ENCODE data around the gene IGFBP2.

IGFBP2 gene

DNA sequence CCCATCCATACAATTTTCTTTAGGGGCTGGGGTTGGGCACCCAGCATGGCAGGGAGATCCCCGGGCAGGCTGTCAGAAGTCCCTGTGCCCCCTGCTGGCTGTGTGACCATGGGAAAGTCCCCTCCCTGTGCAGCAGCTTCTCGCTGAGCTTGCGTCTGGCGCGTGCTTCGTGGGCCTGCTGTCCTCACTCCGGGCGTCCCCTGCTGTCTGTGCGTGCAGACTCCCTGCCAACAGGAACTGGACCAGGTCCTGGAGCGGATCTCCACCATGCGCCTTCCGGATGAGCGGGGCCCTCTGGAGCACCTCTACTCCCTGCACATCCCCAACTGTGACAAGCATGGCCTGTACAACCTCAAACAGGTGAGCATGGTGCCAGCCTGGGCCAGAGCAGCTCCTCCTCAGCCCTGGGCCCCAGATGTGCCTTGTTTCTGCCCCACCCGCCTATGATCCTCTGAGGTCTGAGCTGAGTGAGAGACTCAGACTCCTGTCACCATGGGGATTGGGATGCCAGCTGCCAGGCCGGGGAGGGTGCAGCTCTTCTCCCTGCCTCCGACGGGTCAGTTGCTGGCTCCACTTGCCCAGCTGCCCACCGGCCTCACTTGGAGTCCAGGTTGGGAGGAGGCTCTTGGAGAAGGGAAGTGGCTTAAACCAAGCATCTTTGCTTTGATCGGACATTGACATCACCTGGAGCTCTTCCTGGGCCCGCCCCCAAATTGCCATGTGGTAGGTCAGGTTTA, 28.6 kb downstream of the IGFBP2 start:
- DNase-seq (ENCODE audit: low read depth): no peak
- no peak overlapping the region for H3K4me3 ChIP-seq (replicated peaks; ENCODE audit: low read depth, low read length)
- TF ChIP-seq CTCF (IDR thresholded peaks at IDR 0.05; ENCODE audit: low read length, missing control alignments): peak; percentile 6

DNA sequence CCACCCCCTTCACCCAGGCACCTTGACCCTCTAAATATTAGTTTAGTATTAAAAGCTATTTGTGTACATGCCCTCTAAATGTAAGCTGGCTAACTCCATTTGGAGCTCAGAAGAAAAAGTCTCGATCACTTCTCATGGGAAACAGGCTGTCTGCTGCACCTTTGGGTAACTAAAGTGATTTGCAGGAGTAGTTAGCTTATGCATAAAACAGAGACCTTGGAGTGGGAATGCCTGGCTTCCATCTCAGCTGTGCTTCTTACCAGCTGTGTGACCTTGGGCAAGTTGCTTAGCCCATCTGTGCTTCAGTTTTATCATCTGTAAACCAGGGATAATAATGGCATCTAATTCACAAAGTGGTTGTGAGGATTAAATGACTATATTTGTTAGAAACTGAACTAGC, 29.9 kb downstream of the IGFBP2 start:
- no peak for DNase-seq (ENCODE audit: low read depth)
- TF ChIP-seq CTCF (IDR thresholded peaks at IDR 0.05; ENCODE audit: low read length, missing control alignments): no peak
- H3K4me3 ChIP-seq (replicated peaks; ENCODE audit: low read depth, low read length): no peak overlapping the region

- no peak overlapping the region for H3K4me3 ChIP-seq (replicated peaks; ENCODE audit: low read depth, low read length)
- TF ChIP-seq CTCF (IDR thresholded peaks at IDR 0.05; ENCODE audit: low read length, missing control alignments): no peak
- DNase-seq (ENCODE audit: low read depth): no peak
Measured at GRCh38 chr2:216663846-216664245, 30.6 kb downstream of the IGFBP2 start.

DNA sequence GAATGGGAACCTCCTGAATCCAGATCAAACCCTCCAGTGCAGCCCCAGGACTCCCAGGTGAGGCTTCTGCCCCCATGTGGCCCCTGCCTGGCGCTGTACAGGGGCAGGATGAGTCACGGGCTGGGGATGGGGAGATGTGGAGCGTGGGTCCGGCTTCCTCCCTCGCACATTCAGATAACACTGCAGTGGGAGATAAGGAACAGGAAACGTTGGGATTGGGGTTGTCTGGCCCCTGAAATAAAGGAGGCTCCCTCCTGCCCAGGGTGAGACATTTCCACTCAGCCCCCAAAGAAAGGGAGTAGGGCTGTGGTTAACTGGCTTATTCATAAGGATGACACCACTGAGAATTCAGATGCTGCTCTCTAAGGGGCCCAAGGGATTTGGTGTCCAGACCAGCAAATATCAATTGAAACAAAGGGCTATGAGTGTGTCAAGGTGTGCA, 31.4 kb downstream of the IGFBP2 start:
- H3K4me3 ChIP-seq (replicated peaks; ENCODE audit: low read depth, low read length): no peak overlapping the region
- DNase-seq (ENCODE audit: low read depth): peak; percentile 54
- TF ChIP-seq CTCF (IDR thresholded peaks at IDR 0.05; ENCODE audit: low read length, missing control alignments): peak; percentile 28

GRCh38 chr2:216665242-216665641, 32.0 kb downstream of the IGFBP2 start:
- no peak for TF ChIP-seq CTCF (IDR thresholded peaks at IDR 0.05; ENCODE audit: low read length, missing control alignments)
- H3K4me3 ChIP-seq (replicated peaks; ENCODE audit: low read depth, low read length): no peak overlapping the region
- peak; percentile 58 for DNase-seq (ENCODE audit: low read depth)

- peak; percentile 30 for DNase-seq (ENCODE audit: low read depth)
- no peak for TF ChIP-seq CTCF (IDR thresholded peaks at IDR 0.05; ENCODE audit: low read length, missing control alignments)
- H3K4me3 ChIP-seq (replicated peaks; ENCODE audit: low read depth, low read length): no peak overlapping the region
Measured at GRCh38 chr2:216665717-216666116, 32.5 kb downstream of the IGFBP2 start.

All from fibroblast of pulmonary artery (primary cell).